ENCODE results near the gene NGEF.

Gene NGEF

DNA sequence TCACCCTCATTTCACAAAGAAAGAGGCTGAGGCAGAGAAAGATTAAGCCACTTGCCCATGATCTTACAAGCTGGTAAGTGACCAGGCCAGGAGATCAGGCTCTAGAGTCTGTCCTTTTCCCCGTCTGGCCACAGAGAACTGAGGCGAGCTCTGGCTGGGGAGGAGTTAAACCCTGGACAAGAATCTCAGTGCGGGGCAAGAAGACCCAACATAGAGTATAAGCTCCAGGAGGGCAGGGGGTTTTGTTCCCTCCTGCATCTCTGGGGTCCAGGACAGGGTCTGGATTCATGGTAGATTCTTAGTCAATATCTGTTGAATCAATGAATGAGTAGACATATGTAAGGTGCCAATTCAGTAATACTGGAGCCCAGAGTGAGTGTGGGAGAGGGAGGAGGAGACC is 34.1 kb upstream of the NGEF start:
- in situ Hi-C loops (cut with HindIII; ENCODE audit: low sequenced_read_pairs), result no loop called here

DNA sequence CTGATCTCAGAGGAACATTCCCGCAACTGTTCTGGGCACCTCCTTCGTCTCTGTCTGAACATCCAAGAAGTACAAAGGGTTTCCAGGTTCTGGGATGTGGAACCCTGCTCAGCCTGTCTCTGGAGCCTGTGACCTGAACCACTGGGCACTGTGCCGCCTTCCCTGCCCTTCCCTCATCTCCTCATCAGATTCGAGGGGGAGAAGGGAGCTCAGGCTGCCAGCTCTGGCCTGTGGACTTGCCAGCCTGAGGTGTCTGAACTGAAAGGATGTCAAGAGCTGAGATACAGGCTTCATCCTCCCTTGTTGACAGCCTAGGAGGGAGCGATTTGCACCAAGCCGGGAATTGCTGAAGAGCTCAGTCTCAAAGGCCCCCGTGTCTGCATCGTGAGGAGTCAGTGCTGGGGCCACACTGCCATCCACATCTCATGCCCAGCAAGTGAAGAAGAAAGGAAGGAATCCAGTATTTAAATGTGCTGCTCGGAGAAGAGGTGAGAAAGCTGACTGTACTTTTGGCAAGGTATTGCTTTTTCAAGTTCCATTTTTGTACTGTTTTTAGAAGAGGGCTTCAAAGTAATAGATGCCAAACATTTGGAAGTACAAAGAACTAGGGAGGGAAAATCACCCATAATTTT is 32.0 kb upstream of the NGEF start:
- in situ Hi-C loops (cut with HindIII; ENCODE audit: low sequenced_read_pairs), result no loop called here

DNA sequence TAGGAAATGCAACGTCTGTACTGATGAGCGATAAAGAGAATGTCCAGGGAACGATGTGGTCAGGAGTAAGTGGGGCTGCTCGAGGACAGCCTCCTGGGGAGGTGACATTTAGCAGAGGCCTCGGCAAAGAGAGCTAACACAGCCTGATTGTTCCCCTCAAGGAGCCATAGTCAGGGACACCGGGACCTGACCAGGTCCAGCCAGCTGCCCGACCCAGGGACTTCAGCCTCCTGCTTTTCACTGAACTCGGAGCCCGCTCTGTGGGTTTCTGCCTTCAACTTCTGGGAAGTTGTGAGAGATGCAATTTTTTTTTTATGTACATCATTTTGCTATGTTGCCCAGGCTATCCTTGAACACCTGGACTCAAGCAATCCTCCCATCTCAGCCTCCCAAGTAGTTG is 29.5 kb upstream of the NGEF start:
- in situ Hi-C loops (cut with HindIII; ENCODE audit: low sequenced_read_pairs), result no loop called here

DNA sequence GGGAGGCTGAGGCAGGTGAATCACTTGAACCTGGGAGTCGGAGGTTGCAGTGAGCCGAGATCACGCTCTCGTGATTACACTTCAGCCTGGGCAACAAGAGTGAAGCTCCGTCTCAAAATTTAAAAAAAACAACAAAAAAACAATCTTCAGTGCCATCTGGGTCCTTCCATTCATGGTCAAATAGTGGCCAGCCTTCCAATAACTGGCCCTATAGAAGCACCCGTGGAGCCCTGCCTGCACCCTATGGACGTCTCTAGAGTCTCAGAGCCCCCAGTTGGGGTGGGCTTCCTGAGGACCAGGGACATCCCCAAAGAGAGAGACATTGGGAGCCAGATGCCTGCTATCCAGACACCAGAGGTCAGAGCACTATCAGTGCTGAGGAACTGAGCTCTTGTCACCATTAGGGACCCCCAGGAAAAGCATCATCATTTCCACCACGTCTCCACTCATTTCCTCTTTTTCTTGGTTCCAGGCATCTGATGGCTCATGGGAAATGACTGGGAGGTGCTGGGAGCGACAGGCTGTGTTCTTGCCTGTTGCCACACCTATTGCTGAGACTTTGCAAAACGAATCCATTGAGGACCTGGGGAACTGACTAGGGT is 28.8 kb upstream of the NGEF start:
- in situ Hi-C loops (cut with HindIII; ENCODE audit: low sequenced_read_pairs), result no loop called here

DNA sequence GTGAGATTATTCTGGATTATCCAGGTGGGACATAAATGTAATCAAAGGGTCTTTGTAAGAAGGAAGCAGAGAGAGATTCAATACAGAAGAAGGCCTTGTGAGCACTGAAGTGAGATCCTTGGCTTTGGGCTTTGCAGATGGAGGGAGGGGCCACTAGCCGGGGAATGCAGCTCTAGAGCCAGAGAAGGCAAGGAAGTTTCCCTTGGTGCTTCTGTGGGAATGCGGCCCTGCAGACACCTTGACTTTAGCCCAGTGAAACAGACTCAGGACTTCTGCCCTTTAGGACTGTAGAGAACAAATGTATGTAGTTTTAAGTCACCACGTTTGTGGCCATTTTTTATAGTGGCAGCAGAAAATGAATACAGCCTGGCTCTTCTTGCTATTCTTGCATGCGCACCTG is 27.5 kb upstream of the NGEF start:
- in situ Hi-C loops (cut with HindIII; ENCODE audit: low sequenced_read_pairs), result no loop called here

DNA sequence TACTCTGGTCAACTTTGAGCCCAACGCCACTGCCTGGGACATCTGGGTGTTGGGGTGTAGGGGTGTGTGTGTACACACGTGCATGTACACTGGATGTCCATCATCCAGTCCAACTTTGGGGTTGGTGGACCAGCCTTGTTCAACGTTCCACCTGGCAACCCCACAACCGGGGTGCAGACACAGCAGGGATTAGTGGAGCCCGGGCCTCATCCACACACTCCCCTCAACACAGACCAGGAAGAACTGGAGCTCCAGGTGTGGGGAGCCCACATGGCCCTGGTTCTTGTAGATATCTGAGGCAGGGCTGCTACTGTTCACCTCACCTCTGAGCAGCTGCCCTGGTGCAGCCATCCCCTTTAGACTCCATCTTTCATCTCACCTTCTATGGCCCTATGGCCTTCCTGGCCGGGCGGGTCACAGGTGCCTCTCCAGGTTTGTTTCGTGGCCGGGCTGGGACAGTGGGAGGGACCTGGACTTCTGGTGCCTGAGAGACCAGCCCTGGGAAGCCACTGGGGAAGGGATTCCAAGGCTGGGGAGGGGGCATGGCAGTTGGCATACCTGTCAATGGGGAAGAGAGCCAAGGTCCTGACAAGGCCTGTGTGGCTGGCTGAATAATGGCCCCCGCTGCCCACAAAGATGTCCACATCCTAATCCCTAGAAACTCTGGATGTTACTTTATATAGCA is 26.9 kb upstream of the NGEF start:
- in situ Hi-C loops (cut with HindIII; ENCODE audit: low sequenced_read_pairs), result no loop called here

DNA sequence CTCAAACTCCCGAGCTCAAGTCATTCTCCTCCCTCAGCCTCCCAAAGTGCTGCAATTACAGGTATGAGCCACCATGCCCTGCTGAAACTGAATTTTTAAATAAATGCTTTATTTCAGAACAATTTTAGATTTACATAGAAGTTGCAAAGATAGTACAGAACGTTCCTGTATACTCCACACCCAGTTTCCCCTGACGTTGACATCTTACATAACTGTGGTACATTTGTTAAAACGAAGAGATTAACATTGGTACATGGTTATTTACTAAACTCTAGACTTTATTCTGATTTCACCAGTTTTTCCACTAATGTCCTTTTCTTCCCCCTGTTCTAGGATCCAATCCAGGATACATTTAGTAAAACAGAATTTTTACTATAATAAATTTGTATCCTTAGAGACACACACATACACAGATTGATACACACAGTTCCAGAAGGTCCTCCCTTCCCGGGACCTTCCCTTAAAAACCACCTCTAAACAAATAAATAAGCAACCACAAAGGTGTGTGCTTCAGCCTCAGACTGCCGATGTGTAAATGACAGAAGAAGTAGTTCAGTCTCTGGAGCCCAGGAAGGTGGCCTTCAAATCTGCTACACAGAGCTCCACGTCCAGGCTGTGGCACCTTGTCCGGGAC is 26.3 kb upstream of the NGEF start:
- in situ Hi-C loops (cut with HindIII; ENCODE audit: low sequenced_read_pairs), result no loop called here

DNA sequence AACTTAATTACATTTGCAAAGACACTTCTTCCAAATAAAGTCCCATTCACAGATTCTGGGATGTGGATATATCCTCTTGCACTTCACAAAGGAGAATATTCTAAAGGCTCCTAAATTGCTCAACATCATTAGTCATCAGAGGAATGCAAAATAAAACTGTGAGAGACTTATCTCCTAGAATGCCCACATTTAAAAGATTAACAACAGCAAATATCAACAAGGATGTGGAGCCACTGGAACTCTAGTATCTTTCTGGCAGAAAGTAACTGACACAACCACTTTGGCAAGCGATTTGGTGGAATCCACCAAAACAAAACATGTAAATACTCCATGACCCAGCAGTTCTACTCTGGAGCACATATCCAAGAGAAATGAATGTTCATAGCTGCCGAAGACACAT is 24.0 kb upstream of the NGEF start:
- in situ Hi-C loops (cut with HindIII; ENCODE audit: low sequenced_read_pairs), result no loop called here

DNA sequence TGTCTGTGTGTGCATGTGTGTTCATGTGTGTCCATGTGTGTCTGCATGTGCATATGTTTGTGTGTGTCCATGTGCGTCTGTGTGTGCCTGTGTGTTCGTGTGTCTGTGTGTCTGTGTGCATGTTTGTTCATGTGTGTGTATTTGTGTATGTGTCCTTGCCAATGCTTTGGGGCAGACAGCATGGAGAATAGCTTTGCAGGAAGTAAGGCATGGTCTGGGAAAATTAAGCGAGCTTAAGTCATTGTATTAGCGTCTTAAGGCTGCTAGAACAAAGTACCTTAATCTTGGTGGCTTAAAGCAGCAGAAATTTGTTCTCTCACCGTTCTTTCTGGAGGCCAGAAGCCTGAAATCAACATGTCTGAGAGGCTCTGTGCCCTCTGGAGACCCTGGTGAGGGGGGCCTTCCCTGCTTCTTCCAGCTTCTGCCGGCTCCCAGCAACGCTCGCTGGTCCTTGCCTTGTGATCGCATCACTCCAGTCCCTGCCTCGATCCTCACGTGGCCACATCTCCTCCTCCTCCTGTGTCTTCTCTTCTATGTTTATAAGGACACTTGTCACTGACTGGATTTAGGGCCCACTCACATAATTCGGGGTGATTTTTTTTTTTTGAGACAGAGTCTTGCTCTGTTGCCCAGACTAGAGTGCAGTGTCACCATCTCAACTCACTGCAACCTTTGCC is 23.2 kb upstream of the NGEF start:
- in situ Hi-C loops (cut with HindIII; ENCODE audit: low sequenced_read_pairs), result no loop called here

DNA sequence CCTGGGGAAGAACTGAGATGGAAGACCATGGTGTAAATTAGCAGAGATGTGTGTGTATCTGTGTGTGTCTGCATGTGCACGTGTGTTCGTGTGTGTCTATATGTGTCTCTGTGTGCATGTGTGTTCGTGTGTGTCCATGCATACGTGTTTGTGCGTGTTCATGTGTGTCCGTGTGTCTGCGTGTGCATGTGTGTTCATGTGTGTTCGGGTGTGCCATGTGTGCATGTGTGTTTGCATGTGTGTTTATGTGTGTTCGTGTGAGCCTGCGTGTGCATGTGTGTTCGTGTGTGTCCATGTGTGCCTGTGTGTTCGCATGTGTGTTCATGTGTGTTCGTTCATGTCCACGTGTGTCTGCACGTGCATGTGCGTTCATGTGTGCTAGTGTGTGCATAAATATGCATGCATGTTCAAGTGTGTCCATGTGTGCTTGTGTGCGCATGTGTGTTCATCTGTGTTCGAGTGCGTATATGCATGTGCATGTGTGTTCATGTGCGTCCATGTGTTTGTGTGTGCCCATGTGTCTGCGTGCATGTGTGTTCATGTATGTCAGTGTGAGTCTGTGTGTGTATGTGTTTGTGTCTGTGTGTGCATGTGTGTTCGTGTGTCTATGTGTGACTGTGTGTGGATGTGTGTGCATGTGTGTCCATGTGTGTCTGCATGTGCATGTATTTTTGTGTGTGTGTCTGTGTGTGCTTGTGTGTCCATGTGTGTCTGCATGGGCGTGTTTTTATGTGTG is 22.5 kb upstream of the NGEF start:
- in situ Hi-C loops (cut with HindIII; ENCODE audit: low sequenced_read_pairs), result no loop called here

DNA sequence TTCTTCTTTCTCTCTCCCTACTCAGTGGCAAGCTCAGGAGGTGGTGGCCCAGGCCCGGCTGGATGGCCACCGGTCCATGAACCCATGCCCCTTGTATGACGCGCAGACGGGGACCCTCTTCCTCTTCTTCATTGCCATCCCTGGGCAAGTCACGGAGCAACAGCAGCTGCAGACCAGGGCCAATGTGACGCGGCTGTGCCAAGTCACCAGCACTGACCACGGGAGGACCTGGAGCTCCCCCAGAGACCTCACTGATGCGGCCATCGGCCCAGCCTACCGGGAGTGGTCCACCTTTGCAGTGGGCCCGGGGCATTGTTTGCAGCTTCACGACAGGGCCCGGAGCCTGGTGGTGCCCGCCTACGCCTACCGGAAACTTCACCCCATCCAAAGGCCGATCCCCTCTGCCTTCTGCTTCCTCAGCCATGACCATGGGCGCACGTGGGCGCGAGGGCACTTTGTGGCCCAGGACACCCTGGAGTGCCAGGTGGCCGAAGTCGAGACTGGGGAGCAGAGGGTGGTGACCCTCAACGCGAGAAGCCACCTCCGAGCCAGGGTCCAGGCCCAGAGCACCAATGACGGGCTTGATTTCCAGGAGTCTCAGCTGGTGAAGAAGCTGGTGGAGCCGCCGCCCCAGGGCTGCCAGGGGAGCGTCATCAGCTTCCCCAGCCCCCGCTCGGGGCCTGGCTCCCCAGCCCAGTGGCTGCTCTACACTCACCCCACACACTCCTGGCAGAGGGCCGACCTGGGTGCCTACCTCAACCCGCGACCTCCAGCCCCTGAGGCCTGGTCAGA is 21.2 kb upstream of the NGEF start:
- in situ Hi-C loops (cut with HindIII; ENCODE audit: low sequenced_read_pairs), result no loop called here

DNA sequence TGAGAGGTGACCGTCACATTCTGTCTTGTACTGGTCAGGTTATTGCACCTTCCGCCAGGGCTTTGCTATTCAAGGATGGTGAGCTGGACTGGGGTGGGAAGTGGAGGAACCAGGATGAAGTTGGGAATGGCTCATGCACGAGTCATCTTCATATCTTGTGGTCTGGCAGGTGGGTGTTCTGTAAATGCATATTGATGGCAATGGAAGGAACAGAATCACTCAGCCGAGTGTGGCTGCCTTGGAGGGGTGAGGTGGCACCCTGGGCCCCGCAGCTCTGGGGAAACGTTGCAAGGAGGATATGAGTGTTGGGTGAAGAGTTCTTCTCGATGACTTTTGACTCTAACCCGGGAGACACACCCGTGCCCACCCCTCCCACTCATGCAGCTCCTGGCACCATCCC is 20.6 kb upstream of the NGEF start:
- in situ Hi-C loops (cut with HindIII; ENCODE audit: low sequenced_read_pairs), result no loop called here

DNA sequence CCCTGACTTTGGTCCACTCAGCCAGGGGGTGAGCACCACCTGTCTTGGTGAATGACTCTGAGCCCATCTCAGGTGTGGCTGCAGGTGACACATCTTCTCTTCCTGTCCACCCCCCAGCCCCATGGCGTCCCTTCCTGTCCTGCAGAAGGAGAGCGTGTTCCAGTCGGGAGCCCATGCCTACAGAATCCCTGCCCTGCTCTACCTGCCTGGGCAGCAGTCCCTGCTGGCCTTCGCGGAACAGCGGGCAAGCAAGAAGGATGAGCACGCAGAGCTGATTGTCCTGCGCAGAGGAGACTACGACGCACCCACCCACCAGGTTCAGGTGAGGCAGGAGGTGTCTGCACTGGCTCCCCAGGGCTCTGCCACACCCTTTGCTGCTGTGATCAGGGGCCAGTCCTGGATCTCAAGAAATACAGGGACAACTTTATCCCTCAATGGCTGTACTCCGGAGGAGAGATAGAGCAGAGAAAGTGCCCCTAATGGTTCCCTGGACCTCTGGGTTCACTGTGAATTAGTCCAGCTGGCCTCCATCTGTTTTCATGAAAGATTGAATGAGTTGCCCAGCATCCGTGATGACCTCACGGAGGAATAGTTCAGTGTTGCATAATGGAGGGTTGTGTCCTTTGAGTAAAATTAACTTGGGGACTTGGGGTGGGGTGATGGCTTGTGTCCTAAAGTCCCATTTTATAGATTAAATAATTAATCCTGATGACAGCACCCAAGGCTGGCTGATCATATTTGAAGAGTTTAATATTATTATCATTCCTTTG is 19.7 kb upstream of the NGEF start, which contains the start of gene NEU2:
Gene NEU2 (plus strand): TSS at position 122 of the 770 bp plus-strand sequence. CDS start 0 bp downstream, at position 122.
- in situ Hi-C loops (cut with HindIII; ENCODE audit: low sequenced_read_pairs), result no loop called here

DNA sequence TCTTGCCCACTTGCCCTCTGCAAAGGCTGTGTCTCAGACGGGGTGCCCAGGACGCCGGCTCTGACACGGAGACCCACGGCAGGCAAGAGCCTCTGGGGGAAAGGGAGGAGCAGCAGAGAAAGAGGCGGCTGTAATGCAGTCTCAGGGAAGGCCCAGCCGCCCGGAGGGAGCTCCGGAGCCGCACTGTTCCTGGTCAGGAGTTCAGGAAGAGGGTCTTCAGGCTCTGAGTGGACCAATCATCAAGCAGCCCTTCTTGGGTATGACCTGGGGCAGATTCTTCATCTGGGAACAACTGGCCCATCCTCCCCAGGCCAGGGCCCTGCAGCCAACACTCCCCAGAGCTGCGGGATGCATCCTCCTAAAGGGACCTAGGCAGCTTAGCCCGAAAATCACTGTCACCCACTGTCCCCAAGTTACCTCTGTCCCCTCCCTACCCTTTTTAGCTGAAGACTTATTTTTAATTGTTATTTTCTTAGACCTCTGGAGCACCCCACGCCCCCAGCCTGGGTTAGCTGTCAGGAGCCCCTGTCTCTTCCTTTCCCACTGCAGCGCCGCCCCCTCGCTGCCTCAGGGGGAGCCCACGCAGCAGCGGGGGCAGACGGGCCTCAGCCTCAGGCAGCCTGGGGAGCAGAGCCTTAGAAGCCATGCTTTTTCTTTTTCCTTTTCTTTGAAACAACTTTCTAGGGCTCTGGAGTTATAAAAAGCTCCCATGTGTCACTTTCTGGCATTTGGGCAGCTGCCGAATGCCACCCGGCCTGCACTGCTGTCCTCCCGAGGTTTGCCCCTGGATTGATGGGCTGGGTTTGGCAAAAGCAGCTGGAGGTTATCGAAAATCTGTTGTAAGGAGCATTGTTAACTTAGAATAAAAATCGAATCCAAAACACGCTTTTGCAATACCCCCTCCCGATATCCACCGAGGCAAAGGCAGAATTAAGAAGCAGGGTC is 18.8 kb upstream of the NGEF start:
- in situ Hi-C loops (cut with HindIII; ENCODE audit: low sequenced_read_pairs), result no loop called here

DNA sequence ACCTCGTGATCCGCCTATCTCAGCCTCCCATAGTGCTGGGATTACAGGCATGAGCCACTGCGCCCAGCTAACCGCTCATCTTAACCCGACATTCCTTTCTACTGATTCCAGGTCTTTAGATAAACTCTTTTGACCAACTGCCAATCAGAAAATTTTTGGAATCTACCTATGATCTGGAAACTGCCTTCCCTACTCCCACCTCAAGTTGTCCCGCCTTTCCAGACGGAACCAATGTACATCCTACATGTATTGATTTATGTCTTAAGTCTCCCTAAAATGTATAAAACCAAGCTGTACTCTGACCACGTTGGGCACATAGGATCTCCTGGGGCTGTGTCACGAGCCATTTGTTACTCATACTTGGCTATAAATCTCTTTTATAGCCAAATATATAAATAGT is 16.3 kb upstream of the NGEF start:
- in situ Hi-C loops (cut with HindIII; ENCODE audit: low sequenced_read_pairs), result no loop called here

DNA sequence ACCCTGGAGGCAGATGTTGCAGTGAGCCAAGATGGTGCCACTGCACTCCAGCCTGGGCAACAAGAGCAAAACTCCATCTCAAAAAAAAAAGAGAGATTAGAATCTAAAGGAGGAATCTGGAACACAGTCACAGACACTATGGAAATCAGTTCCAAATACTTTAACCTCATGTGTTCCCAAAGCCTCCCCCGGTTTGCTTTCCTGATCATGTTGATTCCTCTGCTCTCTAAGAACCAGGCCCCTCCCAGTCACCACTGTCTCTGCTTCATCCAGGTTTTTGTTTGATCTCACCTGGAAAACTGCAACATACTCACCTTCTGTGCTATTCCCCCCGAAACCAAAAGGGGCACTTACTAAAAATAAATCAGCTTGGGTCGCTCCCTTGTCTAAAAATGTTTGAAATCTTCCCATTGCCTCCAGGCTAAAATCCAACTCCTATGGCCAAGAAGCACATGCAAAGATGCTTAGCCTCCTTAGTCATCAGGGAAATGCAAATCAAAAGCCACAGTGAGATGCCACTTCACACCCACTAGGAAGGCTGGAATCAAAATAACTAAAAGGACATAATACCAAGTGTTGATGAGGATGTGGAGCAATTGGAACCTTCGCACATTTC is 13.2 kb upstream of the NGEF start:
- in situ Hi-C loops (cut with HindIII; ENCODE audit: low sequenced_read_pairs), result no loop called here

DNA sequence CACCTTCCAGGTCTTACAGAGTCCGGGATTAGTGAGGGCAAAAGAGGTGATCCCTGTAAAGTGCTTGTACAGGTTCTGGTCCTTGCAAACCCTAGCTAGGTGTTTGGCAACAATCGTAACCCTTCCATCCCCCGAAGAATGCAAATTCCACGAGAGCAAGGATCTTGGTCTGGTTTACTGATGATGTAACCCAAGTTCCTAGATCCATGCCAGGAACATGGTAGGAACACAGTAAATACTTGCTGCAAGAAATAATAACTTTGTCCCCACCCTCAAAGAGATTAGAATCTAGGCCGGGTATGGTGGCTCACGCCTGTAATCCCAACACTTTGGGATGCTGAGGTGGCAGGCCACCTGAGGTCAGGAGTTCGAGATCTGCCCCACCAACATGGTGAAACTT is 12.7 kb upstream of the NGEF start:
- in situ Hi-C loops (cut with HindIII; ENCODE audit: low sequenced_read_pairs), result no loop called here

Measured in DLD1 (cell line).